Stomach (tissue), 4 donors: ENCODE results near the gene TRIM62.

Experiments
- CTCF ChIP-seq, 7 experiments: fragments of 450-650 bp in 4 of 7; fragments of 200-600 bp in 3 of 7; sonication (generic) in 3 of 7; IDR thresholded peaks; one replicate each; pipeline ENCODE4 v1.5.1; 2016 to 2019; ENCODE audit warnings: antibody characterized with exemption in 7 of 7, control low read depth in 2 of 7, mild to moderate bottlenecking in 1 of 7
- POLR2A ChIP-seq, 4 donors: fragments of 450-650 bp; IDR thresholded peaks; one replicate each; pipeline ENCODE4 v1.6.1; 2016; ENCODE audit warnings: antibody characterized with exemption in 4 of 4, control low read depth in 2 of 4, mild to moderate bottlenecking in 1 of 4, moderate library complexity in 1 of 4
- POLR2AphosphoS5 ChIP-seq, 3 donors: sonication (generic); formaldehyde crosslinking; IDR thresholded peaks; one replicate each; pipeline ENCODE4 v1.6.1; 2016; ENCODE audit warnings: antibody characterized with exemption in 3 of 3

- no peak for TF ChIP-seq CTCF (IDR thresholded peaks at IDR 0.05)
- no peak for TF ChIP-seq POLR2A (IDR thresholded peaks at IDR 0.05)
- no peak for TF ChIP-seq POLR2AphosphoS5 (IDR thresholded peaks at IDR 0.05)
Measured at GRCh38 chr1:33141781-33142180, 40.1 kb downstream of the TRIM62 start.
